Retinal pigment epithelial cell (primary cell): ENCODE results near the gene VPS16.
A peak's percentile ranks its signal among the peaks of the same experiment; 100 is the strongest.

Source experiments
- DNase-seq: peaks from one replicate; pipeline ENCODE4 v3.0.0-alpha.2; 2010; ENCODE audit warnings: low read depth
- H3K4me3 ChIP-seq: 2 replicates; pipeline ENCODE4 v1.5.1; 2011; ENCODE audit warnings: mild to moderate bottlenecking, low read length, control low read depth, moderate library complexity
- TF ChIP-seq, protein P1 (sequence below): conservative IDR thresholded peaks from 2 replicates; pipeline ENCODE4 v1.5.1; 2011; ENCODE audit warnings: low read depth, low read length, control low read depth, inconsistent platforms

Gene VPS16

DNA sequence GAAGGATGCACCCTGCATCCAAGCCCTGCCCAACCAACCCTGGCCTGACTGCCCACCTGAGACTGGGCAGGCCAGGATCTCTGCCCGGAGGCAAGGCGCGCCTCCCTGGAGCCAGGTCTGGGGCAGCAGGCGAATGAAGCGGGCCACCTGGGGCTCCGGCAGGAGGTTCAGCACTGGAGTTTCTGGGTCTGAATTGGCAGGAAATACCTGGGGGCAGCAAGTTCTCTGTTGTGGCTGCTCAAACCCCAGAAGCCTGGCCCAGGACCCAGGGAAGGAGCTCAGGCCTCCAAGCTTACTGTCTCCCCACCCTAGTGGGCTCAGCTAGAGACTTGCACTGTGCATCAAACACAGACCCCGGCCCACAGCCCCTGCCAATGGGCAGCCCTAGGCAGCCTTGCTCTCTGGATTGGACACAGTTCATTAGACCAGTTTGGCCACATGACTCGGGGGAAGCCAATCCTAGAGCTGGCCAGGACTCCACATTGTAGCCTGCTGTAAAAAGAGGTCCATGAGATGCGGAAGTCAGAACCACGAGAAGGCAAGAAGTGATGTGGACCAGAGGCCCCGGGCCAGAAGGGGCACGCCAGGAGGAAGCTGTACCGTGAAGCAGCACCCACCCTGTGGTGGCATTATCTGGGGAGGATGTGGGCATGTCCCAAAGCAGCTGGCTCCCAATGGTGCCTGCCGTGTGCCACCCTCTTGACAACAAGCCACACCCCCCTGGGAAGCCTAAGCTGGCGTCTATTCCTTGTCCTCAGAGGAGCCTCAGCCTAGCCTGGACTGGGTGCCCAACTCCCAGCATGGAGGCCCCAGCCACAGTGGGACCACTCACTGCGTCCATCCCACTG, 43.2 kb upstream of the VPS16 start:
- no peak for DNase-seq
- TF ChIP-seq, protein P1, sequence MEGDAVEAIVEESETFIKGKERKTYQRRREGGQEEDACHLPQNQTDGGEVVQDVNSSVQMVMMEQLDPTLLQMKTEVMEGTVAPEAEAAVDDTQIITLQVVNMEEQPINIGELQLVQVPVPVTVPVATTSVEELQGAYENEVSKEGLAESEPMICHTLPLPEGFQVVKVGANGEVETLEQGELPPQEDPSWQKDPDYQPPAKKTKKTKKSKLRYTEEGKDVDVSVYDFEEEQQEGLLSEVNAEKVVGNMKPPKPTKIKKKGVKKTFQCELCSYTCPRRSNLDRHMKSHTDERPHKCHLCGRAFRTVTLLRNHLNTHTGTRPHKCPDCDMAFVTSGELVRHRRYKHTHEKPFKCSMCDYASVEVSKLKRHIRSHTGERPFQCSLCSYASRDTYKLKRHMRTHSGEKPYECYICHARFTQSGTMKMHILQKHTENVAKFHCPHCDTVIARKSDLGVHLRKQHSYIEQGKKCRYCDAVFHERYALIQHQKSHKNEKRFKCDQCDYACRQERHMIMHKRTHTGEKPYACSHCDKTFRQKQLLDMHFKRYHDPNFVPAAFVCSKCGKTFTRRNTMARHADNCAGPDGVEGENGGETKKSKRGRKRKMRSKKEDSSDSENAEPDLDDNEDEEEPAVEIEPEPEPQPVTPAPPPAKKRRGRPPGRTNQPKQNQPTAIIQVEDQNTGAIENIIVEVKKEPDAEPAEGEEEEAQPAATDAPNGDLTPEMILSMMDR, result no peak
- no peak overlapping the region for H3K4me3 ChIP-seq

- TF ChIP-seq, protein P1, result no peak
- H3K4me3 ChIP-seq, result no peak overlapping the region
- no peak for DNase-seq
Observed at GRCh38 chr20:2798095-2798805, 42.3 kb upstream of the VPS16 start.

DNA sequence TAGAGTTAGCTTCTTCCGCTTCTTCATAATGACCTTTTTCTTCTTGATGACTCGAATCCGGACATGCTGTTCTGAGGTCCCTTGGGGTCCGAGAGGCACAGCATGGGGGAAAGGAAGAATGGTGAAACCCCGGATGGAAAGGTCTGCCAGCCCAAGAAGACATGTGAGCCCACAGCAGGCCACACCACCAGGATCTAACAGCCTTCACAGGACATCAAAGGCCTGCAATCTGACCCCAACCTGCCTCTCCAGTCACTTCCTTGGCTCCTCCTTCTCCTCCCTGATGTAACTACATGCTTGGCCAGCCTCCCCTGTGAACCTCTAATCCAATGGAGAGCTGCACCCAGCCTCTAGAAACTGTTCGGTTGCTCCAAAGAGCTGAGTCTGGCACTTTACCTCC, 41.7 kb upstream of the VPS16 start:
- TF ChIP-seq, protein P1, result no peak
- DNase-seq, result no peak
- H3K4me3 ChIP-seq, result no peak overlapping the region

DNA sequence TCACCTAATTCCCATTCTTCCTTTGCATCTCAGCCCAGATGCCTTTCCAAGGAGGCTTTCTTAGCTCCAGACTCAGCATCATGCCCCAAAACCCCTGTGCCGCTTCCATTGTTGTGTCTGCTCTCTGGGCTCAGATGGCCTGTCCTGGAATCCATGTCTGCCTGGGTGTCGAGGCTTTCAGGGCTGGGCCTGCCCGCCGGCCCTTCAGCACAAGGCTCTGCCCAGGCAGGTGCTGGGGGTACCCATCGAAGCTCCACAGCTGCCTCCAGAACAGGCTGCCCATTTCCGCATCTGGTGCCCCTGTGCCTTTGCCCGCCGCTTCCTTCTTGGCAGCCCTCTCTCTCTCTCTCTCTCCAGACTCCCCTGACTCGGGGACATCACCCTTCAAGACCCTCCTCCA, 41.3 kb upstream of the VPS16 start:
- TF ChIP-seq, protein P1, result no peak
- DNase-seq, result no peak
- no peak overlapping the region for H3K4me3 ChIP-seq

DNA sequence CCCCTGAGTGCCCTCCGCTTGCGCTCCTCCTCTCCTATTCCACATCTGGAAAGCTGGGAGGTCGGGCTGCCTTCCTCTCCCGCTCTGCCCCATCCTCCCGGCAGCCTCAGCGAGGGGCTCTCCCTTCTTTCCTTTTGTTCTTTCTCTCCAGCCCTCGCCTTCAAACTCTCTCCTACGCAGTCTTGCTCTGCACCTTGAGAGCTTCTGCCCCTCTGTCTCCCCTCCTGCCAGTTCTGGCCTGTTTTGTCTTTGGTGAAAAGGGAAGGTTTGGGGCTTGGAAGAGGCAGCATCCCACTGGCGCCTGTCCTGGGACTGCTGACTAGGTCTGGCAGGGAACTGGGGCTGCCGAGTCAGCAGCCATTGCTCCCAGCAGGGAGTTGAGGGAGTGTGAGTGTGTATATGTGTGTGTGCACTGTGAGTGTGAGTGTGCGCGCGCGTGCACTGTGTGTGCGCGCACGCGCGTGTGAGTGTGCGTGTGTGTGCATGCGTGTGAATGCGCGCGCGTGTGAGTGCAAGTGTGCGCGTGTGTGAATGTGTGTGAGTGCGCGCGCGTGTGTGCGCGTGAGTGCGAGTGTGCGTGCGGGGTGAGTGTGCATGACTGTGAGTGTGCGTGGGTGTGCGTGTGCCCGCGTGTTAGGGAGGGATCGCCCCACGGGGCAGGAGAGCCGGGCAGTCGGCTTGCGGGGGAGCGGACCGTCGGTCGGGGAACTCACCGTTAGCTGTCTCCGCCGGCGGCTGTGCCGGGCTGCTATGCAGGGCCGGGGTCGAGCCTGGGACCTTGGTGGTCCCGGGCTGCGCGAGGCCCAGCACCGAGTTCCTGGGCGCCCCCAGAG, 40.6 kb upstream of the VPS16 start:
- no peak for DNase-seq
- H3K4me3 ChIP-seq, result peak overlapping the region; percentile 37
- TF ChIP-seq, protein P1, result no peak

DNA sequence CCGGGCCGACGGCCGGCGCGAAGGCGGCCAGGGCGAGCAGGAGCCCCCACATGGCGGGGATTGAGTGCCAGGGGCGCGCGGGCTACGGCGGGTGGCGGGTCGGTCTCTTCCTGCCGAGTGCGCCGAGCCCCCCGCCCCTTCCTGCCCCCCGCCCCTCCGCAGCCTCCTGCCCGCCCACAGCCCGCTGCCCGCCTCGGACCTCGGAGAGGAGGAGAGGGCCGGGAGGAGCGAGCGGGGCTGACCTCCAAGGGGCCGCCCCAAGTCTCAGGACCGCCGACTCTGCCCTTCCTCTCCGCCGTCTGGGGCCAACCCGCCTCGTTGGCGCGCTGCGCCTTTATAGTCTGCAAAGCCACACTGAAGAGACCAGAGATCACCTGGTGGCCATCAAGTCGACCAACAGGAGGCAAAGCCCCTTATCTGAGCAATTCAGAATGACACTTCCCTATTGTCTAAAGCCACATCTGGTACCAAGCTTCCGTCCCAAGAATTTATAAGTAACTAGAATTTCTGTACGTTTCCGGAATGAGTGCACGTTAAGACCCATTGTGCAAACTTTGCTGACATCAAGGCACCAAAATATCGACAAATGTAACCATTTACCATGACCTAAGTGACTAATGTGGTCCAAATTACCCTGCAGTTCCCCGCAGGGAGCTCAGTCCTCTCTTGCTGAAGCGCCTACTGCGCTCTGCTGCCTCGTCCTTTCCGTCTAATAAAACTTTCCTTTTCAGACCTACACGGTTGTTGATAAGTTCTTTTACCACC, 39.8 kb upstream of the VPS16 start, which contains the start of gene CPXM1:
CPXM1 (minus strand) TSS at position 107 of the 765 bp plus-strand sequence; CDS start at position 52, 55 bp downstream.
- DNase-seq, result no peak
- H3K4me3 ChIP-seq, result peak within 1 kb of the TSS; percentile 37
- TF ChIP-seq, protein P1, result no peak
